GM21825 (cell line): ENCODE results near the gene NFATC4.

ENCODE experiments used
- ATAC-seq: cut with Tn5 transposase; IDR thresholded peaks from one replicate; pipeline ENCODE4 v1.9.1; 2021; ENCODE audit warnings: mild to moderate bottlenecking, moderate library complexity; ENCODE audit not compliant: unreplicated experiment

The NFATC4 gene

GRCh38 chr14:24427537-24428508 is 59.8 kb downstream of the NFATC4 start:
- no peak for ATAC-seq

GRCh38 chr14:24428628-24429394 is 60.8 kb downstream of the NFATC4 start:
- no peak for ATAC-seq
